ENCODE data around the gene C3orf33. TPM values are rescaled to one million over a fixed set of nuclear protein-coding genes. Genes with fewer than 3 reads are reported as not detected.

C3orf33 gene
- total and polyA plus RNA-seq, 3 donors from 2014 or later = 3.5 to 11.9 (median 9.3) TPM

DNA sequence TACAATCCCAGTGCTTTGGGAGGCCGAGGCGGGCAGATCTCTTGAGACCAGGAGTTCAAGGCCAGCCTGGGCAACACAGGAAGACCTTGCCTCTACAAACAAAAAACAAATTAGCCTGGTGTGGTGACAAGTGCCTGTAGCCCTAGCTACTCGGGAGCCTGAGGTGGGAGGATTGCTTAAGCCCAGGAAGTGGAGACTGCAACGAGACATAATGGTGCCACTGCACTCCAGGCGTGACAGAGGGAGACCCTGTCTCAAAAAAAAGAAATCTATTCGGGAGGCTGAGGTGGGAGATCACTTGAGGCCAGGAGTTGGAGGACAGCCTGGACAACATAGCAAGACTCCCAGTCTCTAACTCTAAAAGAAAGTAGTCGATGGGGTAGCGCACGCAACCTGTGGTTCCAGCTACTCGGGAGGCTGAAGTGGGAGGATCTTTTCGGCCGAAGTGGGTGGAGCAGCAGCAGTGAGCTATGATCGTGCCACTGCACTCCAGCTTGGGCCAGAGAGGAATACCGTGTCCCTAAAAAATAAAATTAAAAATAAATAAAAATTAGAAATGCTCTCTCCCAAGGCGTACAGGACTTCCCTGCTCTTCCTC is 775 bp downstream of the C3orf33 start:
- intact Hi-C loops (cut with DNase I; ENCODE audit: low total_unique reads) = no loop called here
- Histone ChIP-seq H3K27me3 (no peaks in the 10 kb centered on the region), H3K27ac (peak overlapping the region; percentile 89 to 91), H3K9me3 (no peaks in the 10 kb centered on the region), H3K4me1 (no peaks in the 10 kb centered on the region), H3K4me3 (peak overlapping the region; percentile 79 to 84), H3K36me3 (ENCODE audit: low read depth, missing control alignments) (no peaks in the 10 kb centered on the region)
- WGBS, 2 donors = 15 to 27% methylated on average over 14 to 15 of the region's 15 CpGs
- peak; percentile 62 for DNase-seq
- TF ChIP-seq POLR2A (IDR thresholded peaks at IDR 0.05) = no peak
- TF ChIP-seq, protein P1, sequence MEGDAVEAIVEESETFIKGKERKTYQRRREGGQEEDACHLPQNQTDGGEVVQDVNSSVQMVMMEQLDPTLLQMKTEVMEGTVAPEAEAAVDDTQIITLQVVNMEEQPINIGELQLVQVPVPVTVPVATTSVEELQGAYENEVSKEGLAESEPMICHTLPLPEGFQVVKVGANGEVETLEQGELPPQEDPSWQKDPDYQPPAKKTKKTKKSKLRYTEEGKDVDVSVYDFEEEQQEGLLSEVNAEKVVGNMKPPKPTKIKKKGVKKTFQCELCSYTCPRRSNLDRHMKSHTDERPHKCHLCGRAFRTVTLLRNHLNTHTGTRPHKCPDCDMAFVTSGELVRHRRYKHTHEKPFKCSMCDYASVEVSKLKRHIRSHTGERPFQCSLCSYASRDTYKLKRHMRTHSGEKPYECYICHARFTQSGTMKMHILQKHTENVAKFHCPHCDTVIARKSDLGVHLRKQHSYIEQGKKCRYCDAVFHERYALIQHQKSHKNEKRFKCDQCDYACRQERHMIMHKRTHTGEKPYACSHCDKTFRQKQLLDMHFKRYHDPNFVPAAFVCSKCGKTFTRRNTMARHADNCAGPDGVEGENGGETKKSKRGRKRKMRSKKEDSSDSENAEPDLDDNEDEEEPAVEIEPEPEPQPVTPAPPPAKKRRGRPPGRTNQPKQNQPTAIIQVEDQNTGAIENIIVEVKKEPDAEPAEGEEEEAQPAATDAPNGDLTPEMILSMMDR (IDR thresholded peaks at IDR 0.05) = no peak

DNA sequence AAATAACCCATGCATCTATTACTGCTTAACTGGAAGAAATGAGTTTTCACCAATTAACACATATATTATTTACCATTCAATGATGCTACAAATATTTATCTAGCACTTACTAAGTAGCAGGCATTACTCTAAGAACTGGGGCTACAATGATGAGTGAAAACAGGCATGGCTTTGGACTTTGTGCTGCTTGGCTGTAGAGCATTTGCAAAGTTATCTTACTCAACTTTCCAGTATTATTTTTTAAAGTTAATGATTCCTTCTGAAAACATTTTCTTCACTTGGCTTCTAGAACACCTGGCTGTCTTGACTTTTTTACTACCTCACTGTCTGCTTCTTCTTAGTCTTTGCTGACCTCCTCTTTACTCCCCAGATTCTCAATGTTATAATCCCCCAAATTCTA is 1.8 kb downstream of the C3orf33 start:
- DNase-seq = no peak
- Histone ChIP-seq H3K27ac (no peak overlapping the region), H3K27me3 (no peaks in the 10 kb centered on the region), H3K9me3 (no peaks in the 10 kb centered on the region), H3K36me3 (ENCODE audit: low read depth, missing control alignments) (no peaks in the 10 kb centered on the region), H3K4me1 (no peaks in the 10 kb centered on the region), H3K4me3 (no peak overlapping the region)
- TF ChIP-seq POLR2A (IDR thresholded peaks at IDR 0.05) = no peak
- intact Hi-C loops (cut with DNase I; ENCODE audit: low total_unique reads) = no loop called here

DNA sequence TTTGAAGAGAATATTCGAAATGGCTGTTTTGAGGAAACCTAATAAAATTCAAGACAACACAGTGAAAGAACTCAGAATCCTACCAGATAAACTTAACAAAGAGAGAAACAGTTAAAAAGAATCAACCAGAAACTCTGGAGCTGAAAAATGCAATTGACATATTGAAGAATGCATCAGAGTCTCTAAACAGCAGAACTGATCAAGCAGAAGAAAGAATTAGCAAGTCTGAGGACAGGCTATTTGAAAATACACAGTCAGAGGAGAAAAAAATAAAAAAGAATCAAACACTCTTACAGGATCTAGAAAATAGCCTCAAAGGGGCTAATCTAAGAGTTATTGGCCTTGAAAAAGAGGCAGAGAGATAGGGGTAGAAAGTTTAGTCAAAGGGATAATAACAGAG is 13.5 kb downstream of the C3orf33 start:
- H3K4me1 ChIP-seq = no peaks in the 10 kb centered on the region
- WGBS, 2 donors = 83 to 94% methylated on average over 1 of the region's 1 CpG
- intact Hi-C loops (cut with DNase I; ENCODE audit: low total_unique reads) = no loop called here
- H3K9me3 ChIP-seq = no peaks in the 10 kb centered on the region
- TF ChIP-seq, protein P1 (IDR thresholded peaks at IDR 0.05) = no peak
- TF ChIP-seq POLR2A (IDR thresholded peaks at IDR 0.05) = no peak
- no peak overlapping the region for H3K4me3 ChIP-seq
- no peaks in the 10 kb centered on the region for H3K36me3 ChIP-seq (ENCODE audit: low read depth, missing control alignments)
- no peak for DNase-seq
- H3K27ac ChIP-seq = no peak overlapping the region
- no peaks in the 10 kb centered on the region for H3K27me3 ChIP-seq

DNA sequence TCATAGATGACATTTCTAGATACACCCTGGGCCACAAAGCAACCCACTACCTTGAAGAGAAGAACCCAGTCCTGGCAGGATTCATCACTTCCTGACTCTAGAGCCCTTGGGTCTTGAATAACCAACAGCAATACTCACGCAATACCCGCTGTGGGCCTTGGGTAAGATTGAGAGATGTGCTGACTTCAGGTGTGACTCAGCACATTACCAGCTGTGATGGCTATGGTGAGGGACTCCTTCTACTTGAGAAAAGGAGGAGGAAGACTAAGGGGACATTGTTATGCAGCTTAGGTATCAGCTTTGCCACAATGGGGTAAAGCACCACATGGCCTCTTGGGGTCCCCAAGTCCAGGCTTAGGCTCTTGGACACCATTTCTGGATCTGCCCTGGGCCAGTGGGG is 14.9 kb downstream of the C3orf33 start:
- H3K36me3 ChIP-seq (ENCODE audit: low read depth, missing control alignments) = no peaks in the 10 kb centered on the region
- no peak for TF ChIP-seq POLR2A (IDR thresholded peaks at IDR 0.05)
- TF ChIP-seq, protein P1 (IDR thresholded peaks at IDR 0.05) = no peak
- H3K27ac ChIP-seq = no peak overlapping the region
- H3K27me3 ChIP-seq = no peaks in the 10 kb centered on the region
- H3K9me3 ChIP-seq = no peaks in the 10 kb centered on the region
- H3K4me1 ChIP-seq = no peaks in the 10 kb centered on the region
- intact Hi-C loops (cut with DNase I; ENCODE audit: low total_unique reads) = no loop called here
- DNase-seq = no peak
- no peak overlapping the region for H3K4me3 ChIP-seq
- 100% methylated on average over 2 of the region's 2 CpGs for WGBS, 2 donors

DNA sequence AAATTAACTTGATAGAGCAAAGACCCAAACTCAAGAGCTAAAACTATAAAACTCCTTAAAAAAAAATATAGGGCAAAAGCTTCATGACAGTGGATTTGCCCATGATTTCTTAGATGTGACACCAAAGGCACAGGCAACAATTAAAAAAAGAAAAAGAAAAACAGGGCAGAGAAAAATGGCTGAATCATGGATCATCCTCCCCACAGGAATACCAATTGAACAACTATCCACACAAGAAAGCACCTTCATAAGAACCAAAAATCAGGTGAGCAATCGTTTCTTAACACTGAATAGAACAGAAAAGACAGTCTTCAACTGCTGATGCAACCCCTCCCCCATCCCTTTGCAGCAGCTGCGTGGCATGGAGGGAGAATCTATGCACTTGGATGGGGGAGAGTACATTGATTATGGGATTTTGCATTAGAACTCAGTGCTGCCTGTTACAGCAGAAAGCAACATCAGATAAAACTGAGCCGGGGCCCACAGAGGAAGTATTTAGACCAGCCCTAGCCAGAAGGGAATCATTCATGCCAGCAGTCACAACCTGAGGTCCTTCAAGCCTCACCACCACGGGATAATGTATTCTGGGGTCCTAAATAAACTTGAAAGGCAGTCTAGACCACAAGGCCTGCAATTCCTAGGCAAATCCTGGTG is 15.7 kb downstream of the C3orf33 start:
- no peaks in the 10 kb centered on the region for H3K9me3 ChIP-seq
- no peaks in the 10 kb centered on the region for H3K4me1 ChIP-seq
- H3K36me3 ChIP-seq (ENCODE audit: low read depth, missing control alignments) = no peaks in the 10 kb centered on the region
- no peak overlapping the region for H3K27ac ChIP-seq
- TF ChIP-seq, protein P1 (IDR thresholded peaks at IDR 0.05) = no peak
- H3K4me3 ChIP-seq = no peak overlapping the region
- H3K27me3 ChIP-seq = no peaks in the 10 kb centered on the region
- WGBS, 2 donors = 72 to 79% methylated on average over 4 of the region's 4 CpGs
- intact Hi-C loops (cut with DNase I; ENCODE audit: low total_unique reads) = no loop called here
- no peak for DNase-seq

Measured in testis (tissue), 3 donors.